DND-41 (cell line): ENCODE measurements around the gene DUSP7.

Experiments used
- EZH2 ChIP-seq: IDR thresholded peaks from 3 replicates; pipeline ENCODE4 v1.6.1; 2012; ENCODE audit warnings: borderline replicate concordance, low read depth, mild to moderate bottlenecking, moderate library complexity, low read length, inconsistent platforms; ENCODE audit not compliant: severe bottlenecking
- TF ChIP-seq, protein P1 (sequence below): IDR thresholded peaks from 2 replicates; pipeline ENCODE4 v1.5.1; 2012; ENCODE audit warnings: borderline replicate concordance, low read length, moderate library complexity, mild to moderate bottlenecking; ENCODE audit not compliant: poor library complexity, severe bottlenecking; ENCODE audit errors: extremely low read depth

- TF ChIP-seq, protein P1, sequence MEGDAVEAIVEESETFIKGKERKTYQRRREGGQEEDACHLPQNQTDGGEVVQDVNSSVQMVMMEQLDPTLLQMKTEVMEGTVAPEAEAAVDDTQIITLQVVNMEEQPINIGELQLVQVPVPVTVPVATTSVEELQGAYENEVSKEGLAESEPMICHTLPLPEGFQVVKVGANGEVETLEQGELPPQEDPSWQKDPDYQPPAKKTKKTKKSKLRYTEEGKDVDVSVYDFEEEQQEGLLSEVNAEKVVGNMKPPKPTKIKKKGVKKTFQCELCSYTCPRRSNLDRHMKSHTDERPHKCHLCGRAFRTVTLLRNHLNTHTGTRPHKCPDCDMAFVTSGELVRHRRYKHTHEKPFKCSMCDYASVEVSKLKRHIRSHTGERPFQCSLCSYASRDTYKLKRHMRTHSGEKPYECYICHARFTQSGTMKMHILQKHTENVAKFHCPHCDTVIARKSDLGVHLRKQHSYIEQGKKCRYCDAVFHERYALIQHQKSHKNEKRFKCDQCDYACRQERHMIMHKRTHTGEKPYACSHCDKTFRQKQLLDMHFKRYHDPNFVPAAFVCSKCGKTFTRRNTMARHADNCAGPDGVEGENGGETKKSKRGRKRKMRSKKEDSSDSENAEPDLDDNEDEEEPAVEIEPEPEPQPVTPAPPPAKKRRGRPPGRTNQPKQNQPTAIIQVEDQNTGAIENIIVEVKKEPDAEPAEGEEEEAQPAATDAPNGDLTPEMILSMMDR: no peak
- TF ChIP-seq EZH2: no peak
These were observed 11.2 kb upstream of the DUSP7 start for GRCh38 chr3:52067526-52067925.
